Measurements from ENCODE around the gene DAZ2.
"Not testable (repeated sequence)": the region's sequence is repeated elsewhere in the genome, so short reads cannot be mapped to it uniquely, and the experiment has no call there.

- not testable (repeated sequence) for TF ChIP-seq ZNF384 (IDR thresholded peaks at IDR 0.05); SUZ12 (IDR thresholded peaks at IDR 0.05); HDGF (IDR thresholded peaks at IDR 0.05; ENCODE audit: borderline replicate concordance); SP1 (IDR thresholded peaks at IDR 0.05); ELF4 (IDR thresholded peaks at IDR 0.05); CTBP1 (IDR thresholded peaks at IDR 0.05; ENCODE audit: borderline replicate concordance); NFRKB (IDR thresholded peaks at IDR 0.05)
These were observed 20.4 kb upstream of the DAZ2 start, which contains the start of gene DAZ1 for GRCh38 chrY:23198908-23199307.

Data from HEK293T (cell line).